Esophagus (tissue), 2 donors: ENCODE results near the gene SRPK2. TPM values are rescaled to one million over a fixed set of nuclear protein-coding genes. Genes with fewer than 3 reads are reported as not detected.
"Not testable (repeated sequence)": the region's sequence is repeated elsewhere in the genome, so short reads cannot be mapped to it uniquely, and the experiment has no call there.

Experiments used
- H3K27ac ChIP-seq, 2 donors: one replicate each; pipeline ENCODE4 v1.5.1; 2013; ENCODE audit warnings: low read depth in 2 of 2, mild to moderate bottlenecking in 2 of 2, inconsistent platforms in 1 of 2, low read length in 1 of 2, moderate library complexity in 1 of 2
- H3K27me3 ChIP-seq, 2 donors: one replicate each; pipeline ENCODE4 v1.6.1; 2013; ENCODE audit warnings: low read length in 2 of 2, control low read depth in 1 of 2, mild to moderate bottlenecking in 1 of 2; ENCODE audit not compliant: insufficient read depth in 2 of 2, control insufficient read depth in 1 of 2
- H3K36me3 ChIP-seq, 2 donors: one replicate each; pipeline ENCODE4 v1.6.1; 2013; ENCODE audit warnings: low read length in 1 of 2; ENCODE audit not compliant: control insufficient read depth in 2 of 2, insufficient read depth in 2 of 2
- H3K4me1 ChIP-seq, 2 donors: one replicate each; pipeline ENCODE4 v1.6.1; 2013; ENCODE audit warnings: low read length in 1 of 2; ENCODE audit not compliant: control insufficient read depth in 2 of 2, insufficient read depth in 2 of 2
- H3K4me3 ChIP-seq, 2 donors: one replicate each; pipeline ENCODE4 v1.5.1; 2013; ENCODE audit warnings: low read length in 2 of 2, mild to moderate bottlenecking in 2 of 2, low read depth in 1 of 2, moderate library complexity in 1 of 2
- H3K9me3 ChIP-seq, 2 donors: one replicate each; pipeline ENCODE4 v1.6.1; 2013; ENCODE audit warnings: mild to moderate bottlenecking in 2 of 2, low read depth in 1 of 2, low read length in 1 of 2, moderate library complexity in 1 of 2; ENCODE audit not compliant: control insufficient read depth in 2 of 2, insufficient read depth in 1 of 2
- whole genome bisulfite sequencing, 2 donors: extraction: QIAGEN DNeasy Blood & Tissue Kit; methylation state at CpG; one replicate each; pipeline ENCODE4 v1.1.7; 2013; 5-methylcytosine and 5-hydroxymethylcytosine counted together
- polyA plus RNA-seq, 2 donors: library from polyadenylated mRNA; stranded (reverse); fragments of 200-250 nt; gene quantifications; one replicate each; pipeline ENCODE4 v1.2.3, GENCODE V29; 2013
- donor health status: healthy with polysubstance abuse.
- donor health status: Bipolar disorder and iron deficiency.

Gene SRPK2
- polyA plus RNA-seq, 2 donors = 8.9 to 11.6 TPM

DNA sequence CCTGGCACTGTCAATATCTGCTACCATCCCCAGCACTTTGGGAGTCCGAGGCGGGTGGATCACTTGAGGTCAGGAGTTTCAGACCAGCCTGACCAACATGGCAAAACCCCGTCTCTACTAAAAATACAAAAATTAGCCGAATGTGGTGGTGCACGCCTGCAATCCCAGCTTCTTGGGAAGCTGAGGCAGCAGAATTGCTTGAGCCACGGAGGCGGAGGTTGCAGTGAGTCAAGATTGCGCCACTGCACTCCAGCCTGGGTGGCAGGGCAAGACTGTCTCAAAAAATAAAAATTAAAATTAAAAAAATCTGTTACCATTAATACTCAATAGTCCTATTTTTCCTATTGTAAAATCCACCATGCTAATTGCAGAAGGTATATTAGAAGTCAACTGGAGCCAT is 64.1 kb downstream of the SRPK2 start:
- not testable (repeated sequence) for H3K4me3 ChIP-seq, H3K4me1 ChIP-seq, H3K9me3 ChIP-seq, H3K27me3 ChIP-seq, H3K36me3 ChIP-seq, H3K27ac ChIP-seq
- 97 to 98% methylated on average over 8 of the region's 8 CpGs for WGBS, 2 donors

DNA sequence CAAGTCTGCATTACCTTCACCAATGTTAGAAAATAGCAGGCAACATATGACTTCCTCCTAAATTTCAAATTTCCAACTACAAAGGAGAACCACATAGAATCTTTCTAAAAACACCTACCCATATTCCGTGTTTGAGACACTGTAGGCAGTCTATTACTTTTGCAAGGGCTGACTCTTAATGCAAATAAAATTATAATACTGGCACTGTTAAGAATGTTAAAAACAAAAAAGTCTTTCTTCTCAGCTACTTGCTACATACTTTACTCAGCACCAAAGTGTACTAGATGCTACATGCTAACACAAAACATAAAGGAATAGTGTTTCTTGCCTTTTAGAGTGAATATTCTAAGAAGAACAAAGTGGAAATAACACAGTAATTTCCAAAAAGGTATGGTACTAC is 65.4 kb downstream of the SRPK2 start:
- Histone ChIP-seq H3K9me3 (no peaks in the 10 kb centered on the region), H3K36me3 (no peaks in the 10 kb centered on the region), H3K27me3 (no peaks in the 10 kb centered on the region), H3K27ac (no peak overlapping the region), H3K4me1 (no peaks in the 10 kb centered on the region), H3K4me3 (no peak overlapping the region)
- 81 to 84% methylated on average over 1 of the region's 1 CpG for WGBS, 2 donors

DNA sequence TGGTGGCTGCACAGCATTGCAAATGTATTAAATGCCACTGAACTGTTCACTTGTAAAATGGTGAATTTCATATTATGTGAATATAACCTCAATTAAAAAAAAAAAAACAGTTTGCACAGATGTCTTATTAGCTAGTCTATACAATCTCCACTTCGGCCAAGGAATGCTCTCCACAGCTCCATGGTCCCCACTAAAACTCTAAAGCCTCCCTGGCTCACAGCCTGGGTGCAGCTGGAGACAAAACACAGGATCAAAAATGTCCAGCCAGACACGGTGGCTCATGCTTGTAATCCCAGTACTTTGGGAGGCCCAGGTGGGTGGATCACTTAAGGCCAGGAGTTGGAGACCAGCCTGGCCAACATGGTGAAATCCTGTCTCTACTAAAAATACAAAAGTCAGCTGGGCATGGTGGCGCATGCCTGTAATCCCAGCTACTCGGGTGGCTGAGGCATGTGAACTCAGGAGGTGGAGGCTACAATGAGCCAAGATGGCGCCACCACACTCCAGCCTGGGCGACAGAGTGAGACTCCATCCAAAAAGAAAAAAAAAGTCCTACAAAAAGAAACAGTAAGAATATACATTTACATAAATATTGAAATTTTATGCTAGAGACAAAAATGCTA is 66.0 kb downstream of the SRPK2 start:
- WGBS, 2 donors = 70 to 80% methylated on average over 6 of the region's 6 CpGs
- H3K36me3 ChIP-seq = no peaks in the 10 kb centered on the region
- H3K9me3 ChIP-seq = no peaks in the 10 kb centered on the region
- peak overlapping the region in 1 of 2 donors; percentile 26 for H3K27ac ChIP-seq
- H3K27me3 ChIP-seq = no peaks in the 10 kb centered on the region
- H3K4me1 ChIP-seq = no peaks in the 10 kb centered on the region
- H3K4me3 ChIP-seq = no peak overlapping the region

DNA sequence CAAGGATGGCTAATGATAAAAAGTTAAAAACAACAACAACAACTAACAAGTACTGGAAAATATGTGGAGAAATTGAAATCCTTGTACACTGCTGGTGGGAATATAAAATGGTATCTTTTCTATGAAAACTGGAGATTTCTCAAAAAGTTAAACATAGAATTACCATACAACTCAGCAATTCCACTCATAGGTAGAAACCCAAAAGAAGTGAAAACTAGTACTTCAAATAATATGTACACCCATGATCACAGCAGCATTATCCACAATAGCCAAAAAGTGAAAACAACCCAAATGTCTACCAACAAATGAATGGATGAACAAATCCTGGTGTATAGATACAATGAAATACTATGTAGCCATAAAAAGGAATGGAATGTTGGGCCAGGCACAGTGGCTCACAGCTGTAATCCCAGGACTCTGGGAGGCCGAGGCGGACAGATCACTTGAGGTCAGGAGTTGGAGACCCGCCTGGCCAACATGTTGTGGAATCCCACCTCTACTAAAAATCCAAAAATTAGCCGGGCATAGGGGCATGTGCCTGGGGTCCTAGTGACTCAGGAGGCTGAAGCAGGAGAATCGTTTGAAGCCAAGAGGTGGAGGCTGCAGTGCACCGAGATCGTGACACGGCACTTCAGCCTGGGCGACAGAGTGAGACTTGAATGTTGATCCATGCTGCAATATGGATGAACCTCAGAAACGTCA is 66.8 kb downstream of the SRPK2 start:
- no peak overlapping the region for H3K27ac ChIP-seq
- no peaks in the 10 kb centered on the region for H3K4me1 ChIP-seq
- WGBS, 2 donors = 96% methylated on average over 10 of the region's 10 CpGs
- H3K4me3 ChIP-seq = no peak overlapping the region
- H3K36me3 ChIP-seq = no peaks in the 10 kb centered on the region
- H3K27me3 ChIP-seq = no peaks in the 10 kb centered on the region
- H3K9me3 ChIP-seq = no peaks in the 10 kb centered on the region

DNA sequence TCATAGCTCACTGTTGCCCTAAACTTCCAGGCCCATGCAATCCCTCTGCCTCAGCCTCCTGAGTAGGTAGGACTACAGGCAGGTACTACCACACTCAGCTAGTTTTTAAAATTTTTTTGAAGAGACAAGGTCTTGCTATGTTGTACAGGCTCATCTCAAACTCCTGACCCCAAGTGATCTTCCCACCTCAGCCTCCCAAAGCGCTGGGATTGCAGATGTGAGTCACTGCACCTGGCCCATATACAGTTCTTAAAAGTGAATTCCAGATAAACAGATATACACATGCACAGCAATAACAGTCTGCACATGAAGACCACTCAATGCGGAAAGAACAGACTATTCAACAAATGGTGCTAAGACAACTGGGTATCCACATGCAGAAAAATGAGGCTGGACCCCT is 67.8 kb downstream of the SRPK2 start:
- H3K4me1 ChIP-seq = no peaks in the 10 kb centered on the region
- H3K4me3 ChIP-seq = no peak overlapping the region
- 88 to 94% methylated on average over 2 of the region's 2 CpGs for WGBS, 2 donors
- no peak overlapping the region for H3K27ac ChIP-seq
- no peaks in the 10 kb centered on the region for H3K9me3 ChIP-seq
- no peaks in the 10 kb centered on the region for H3K27me3 ChIP-seq
- H3K36me3 ChIP-seq = no peaks in the 10 kb centered on the region

DNA sequence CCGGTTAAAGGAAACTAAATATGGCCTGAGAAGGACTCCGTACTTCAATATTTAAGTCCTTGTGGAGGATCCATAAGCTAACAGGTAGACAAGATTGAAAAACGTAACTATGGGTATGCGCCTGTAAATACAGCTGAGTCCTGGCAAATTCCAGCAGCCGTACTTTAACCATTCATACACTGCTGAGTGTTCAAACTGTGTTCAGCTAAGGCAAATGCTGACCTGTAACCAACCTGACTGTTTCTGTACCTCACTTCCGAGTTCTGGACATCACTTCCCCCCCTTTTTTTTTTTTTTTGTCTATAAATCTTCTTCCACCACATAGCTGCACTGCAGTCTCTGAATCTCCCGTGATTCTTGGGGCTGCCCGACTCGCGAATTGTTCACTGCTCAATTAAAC is 69.1 kb downstream of the SRPK2 start:
- Histone ChIP-seq H3K27ac (no peak overlapping the region), H3K9me3 (no peaks in the 10 kb centered on the region), H3K27me3 (no peaks in the 10 kb centered on the region), H3K4me3 (no peak overlapping the region), H3K36me3 (no peaks in the 10 kb centered on the region), H3K4me1 (no peaks in the 10 kb centered on the region)
- WGBS, 2 donors = 75 to 80% methylated on average over 10 of the region's 10 CpGs

DNA sequence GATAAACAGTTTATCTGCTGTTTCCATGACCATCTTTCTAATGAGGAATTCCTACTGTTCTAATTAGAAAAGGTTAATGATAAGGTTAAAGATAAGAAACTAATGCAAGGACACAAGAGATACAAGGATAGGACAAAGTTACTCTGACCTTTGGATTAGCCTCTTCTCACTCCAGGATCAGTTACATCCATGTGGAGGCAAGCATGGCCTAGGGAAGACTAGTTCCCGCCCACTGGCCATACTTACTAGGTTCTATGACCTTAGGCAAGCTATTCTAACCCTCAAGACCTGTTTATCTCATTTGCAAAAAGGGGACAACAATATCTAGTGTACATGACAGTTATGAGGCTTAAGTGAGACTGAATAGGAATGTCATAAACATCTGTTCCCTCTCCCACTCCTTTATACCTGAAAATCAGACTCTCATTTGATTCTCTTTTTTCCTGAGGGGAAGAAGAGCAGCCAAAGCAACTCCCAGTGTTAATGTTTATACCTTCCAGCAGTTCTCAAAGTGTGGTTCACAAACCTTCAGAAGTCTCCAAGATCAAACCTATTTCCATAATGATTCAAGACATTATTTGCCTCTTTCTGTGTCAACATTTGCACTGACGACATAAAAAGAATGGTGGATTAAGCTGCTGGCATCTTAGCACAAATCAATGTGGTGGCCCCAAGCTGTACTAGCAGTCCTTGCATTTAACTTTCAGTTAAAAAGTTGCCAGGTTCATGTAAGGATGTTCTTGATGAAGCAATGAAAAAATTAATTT is 72.0 kb downstream of the SRPK2 start:
- Histone ChIP-seq H3K4me1 (peaks cover 0 to 2% of the 10 kb centered on the region in 2 donors), H3K4me3 (no peak overlapping the region), H3K9me3 (no peaks in the 10 kb centered on the region), H3K27me3 (no peaks in the 10 kb centered on the region), H3K27ac (no peak overlapping the region), H3K36me3 (no peaks in the 10 kb centered on the region)
- WGBS, 2 donors = 66 to 69% methylated on average over 2 of the region's 2 CpGs

DNA sequence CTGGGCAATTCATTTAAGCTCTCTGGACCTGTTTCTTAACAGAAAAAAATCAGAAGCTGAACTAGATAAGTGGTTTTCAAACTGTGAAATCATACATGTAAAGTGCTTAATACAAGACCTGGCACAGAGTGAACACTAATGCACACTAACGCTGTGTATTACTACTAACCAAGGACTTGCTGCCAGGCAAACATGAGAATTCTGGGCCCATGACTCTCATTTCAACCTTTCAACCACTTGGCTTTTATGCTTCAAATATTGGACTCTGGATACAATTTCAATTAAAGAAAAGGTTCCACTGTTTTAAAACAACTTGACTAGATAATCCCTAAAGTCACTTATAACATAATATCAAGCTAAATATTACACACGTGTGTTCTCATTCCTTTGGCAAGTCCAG is 73.4 kb downstream of the SRPK2 start:
- WGBS, 2 donors = 38 to 46% methylated on average over 2 of the region's 2 CpGs
- Histone ChIP-seq H3K4me1 (peaks cover 0 to 2% of the 10 kb centered on the region in 2 donors), H3K36me3 (no peaks in the 10 kb centered on the region), H3K4me3 (no peak overlapping the region), H3K27me3 (no peaks in the 10 kb centered on the region), H3K9me3 (no peaks in the 10 kb centered on the region), H3K27ac (no peak overlapping the region)

DNA sequence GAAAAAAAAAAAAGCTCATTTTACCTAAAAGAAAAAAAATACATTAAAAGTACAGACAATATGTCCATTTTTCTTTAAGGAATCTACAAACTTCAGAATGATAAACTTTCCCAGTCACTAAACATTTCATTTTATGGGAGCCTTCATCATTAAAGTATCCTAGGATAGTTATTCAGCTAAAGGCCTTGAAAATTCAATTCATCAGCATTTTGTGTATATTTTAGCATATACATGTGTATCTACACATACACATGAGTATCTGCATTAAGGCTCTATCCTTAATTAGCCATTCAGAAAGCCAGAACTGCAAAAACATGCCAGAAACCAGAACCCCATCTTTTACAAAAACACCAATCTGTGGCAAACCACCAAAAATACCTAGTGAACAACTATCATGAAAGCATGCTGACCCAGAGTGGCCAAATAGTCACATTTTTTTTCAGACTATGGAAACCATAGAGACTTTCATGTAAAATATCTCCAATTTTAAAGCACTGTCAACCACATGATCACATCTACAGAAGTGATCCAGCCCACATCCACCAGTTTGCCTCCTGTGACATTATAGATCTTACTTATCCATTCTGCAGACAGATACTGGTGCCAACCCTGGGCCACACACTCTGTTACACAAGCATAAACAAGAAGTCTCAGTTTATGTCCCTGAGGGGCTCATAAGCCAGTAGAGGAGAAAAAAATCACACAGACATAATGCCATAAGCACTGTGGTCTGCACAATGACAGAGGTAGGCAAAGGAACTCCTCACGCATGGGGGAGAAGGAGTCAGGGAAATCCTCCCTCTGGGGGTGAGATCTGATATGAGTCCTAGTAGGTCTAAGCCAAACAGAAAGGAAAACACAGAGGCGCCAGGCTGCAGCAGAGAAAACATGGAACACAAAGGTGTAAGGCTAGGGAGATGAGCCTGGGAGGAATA is 79.2 kb downstream of the SRPK2 start:
- Histone ChIP-seq H3K27me3 (no peaks in the 10 kb centered on the region), H3K9me3 (no peaks in the 10 kb centered on the region), H3K36me3 (no peaks in the 10 kb centered on the region), H3K4me3 (no peak overlapping the region), H3K4me1 (peaks cover 0 to 2% of the 10 kb centered on the region in 2 donors), H3K27ac (no peak overlapping the region)
- WGBS, 2 donors = 87 to 89% methylated on average over 2 of the region's 2 CpGs
